ENCODE data around the gene COG5.

DNA sequence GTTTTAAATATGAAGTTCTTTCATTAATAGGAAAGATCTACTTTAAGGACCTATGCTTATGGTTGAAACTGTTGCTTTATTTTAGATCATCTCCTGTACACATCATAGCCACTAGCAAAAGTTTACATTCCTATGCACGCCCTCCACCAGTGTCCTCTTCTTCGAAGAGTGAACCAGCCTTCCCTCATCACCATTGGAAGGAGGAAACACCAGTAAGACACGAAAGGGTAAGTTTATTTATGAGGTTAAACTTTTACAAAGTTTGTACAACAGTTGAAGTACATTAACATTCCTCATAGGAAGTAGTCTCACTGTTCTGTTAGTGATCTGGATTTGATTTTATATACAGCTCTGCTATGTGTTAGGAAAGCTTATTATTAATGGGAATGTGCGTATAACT is 378.0 kb downstream of the COG5 start:
- TF ChIP-seq, protein P1, sequence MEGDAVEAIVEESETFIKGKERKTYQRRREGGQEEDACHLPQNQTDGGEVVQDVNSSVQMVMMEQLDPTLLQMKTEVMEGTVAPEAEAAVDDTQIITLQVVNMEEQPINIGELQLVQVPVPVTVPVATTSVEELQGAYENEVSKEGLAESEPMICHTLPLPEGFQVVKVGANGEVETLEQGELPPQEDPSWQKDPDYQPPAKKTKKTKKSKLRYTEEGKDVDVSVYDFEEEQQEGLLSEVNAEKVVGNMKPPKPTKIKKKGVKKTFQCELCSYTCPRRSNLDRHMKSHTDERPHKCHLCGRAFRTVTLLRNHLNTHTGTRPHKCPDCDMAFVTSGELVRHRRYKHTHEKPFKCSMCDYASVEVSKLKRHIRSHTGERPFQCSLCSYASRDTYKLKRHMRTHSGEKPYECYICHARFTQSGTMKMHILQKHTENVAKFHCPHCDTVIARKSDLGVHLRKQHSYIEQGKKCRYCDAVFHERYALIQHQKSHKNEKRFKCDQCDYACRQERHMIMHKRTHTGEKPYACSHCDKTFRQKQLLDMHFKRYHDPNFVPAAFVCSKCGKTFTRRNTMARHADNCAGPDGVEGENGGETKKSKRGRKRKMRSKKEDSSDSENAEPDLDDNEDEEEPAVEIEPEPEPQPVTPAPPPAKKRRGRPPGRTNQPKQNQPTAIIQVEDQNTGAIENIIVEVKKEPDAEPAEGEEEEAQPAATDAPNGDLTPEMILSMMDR (conservative IDR thresholded peaks at IDR 0.05; ENCODE audit: low read depth, low read length) = no peak
- TF ChIP-seq EZH2 (IDR thresholded peaks at IDR 0.05; ENCODE audit: borderline replicate concordance, low read depth, low read length, poor library complexity, severe bottlenecking) = no peak
